Neural cell (in vitro differentiated cells): ENCODE measurements around the gene EPHA2. TPM values are rescaled to one million over a fixed set of nuclear protein-coding genes. Genes with fewer than 3 reads are reported as not detected.

ENCODE experiments used
- H2AFZ ChIP-seq: fragments of 200-600, 300-800 bp; sonication (generic), shearing (Covaris generic); 2 replicates; pipeline ENCODE4 v1.6.0; 2014; ENCODE audit warnings: low read depth, mild to moderate bottlenecking, antibody characterized with exemption, low read length, moderate library complexity
- H3F3A ChIP-seq: fragments of 200-600 bp; shearing (Covaris generic); 2 replicates; pipeline ENCODE4 v1.6.1; 2016; ENCODE audit warnings: mild to moderate bottlenecking, moderate library complexity, mixed read lengths, antibody characterized with exemption, low read length; ENCODE audit not compliant: insufficient read depth, poor library complexity, severe bottlenecking
- H3K27ac ChIP-seq: fragments of 200-600, 300-800 bp; sonication (generic), shearing (Covaris generic); 2 replicates; pipeline ENCODE4 v1.5.1; 2014; ENCODE audit warnings: mild to moderate bottlenecking, low read length, moderate library complexity
- H3K27me3 ChIP-seq: fragments of 300-800, 200-600 bp; sonication (generic), shearing (Covaris generic); 2 replicates; pipeline ENCODE4 v1.6.0; 2014; ENCODE audit warnings: mild to moderate bottlenecking, low read depth, low read length, moderate library complexity; ENCODE audit not compliant: insufficient read depth
- H3K36me3 ChIP-seq: fragments of 300-800, 200-600 bp; sonication (generic), shearing (Covaris generic); 2 replicates; pipeline ENCODE4 v1.5.1; 2014; ENCODE audit warnings: mild to moderate bottlenecking, antibody characterized with exemption, low read length, moderate library complexity; ENCODE audit not compliant: insufficient read depth
- H3K4me2 ChIP-seq: fragments of 300-800, 200-600 bp; sonication (generic), shearing (Covaris generic); 2 replicates; pipeline ENCODE4 v1.6.0; 2014; ENCODE audit warnings: mild to moderate bottlenecking, low read length
- H3K4me3 ChIP-seq: fragments of 300-800, 200-600 bp; sonication (generic), shearing (Covaris generic); 2 replicates; pipeline ENCODE4 v1.5.1; 2014; ENCODE audit warnings: mild to moderate bottlenecking, low read length, moderate library complexity
- H3K79me2 ChIP-seq: fragments of 200-600 bp; shearing (Covaris generic); replicated peaks from 2 replicates; pipeline ENCODE4 v1.6.0; 2014; ENCODE audit warnings: mild to moderate bottlenecking, low read length, moderate library complexity; ENCODE audit not compliant: insufficient read depth
- H3K9ac ChIP-seq: fragments of 300-800, 200-600 bp; sonication (generic), shearing (Covaris generic); 2 replicates; pipeline ENCODE4 v1.6.1; 2016; ENCODE audit warnings: mild to moderate bottlenecking, low read length, mixed read lengths
- H3K9me2 ChIP-seq: fragments of 200-600 bp; shearing (Covaris generic); 2 replicates; pipeline ENCODE4 v1.6.1; 2016; ENCODE audit warnings: mild to moderate bottlenecking, low read length, mixed read lengths; ENCODE audit not compliant: insufficient read depth
- H3K9me3 ChIP-seq: fragments of 200-600, 300-800 bp; sonication (generic), shearing (Covaris generic); 2 replicates; pipeline ENCODE4 v1.6.1; 2016; ENCODE audit warnings: mild to moderate bottlenecking, mixed run types, low read length, moderate library complexity, mixed read lengths
- H4K20me1 ChIP-seq: fragments of 200-600 bp; shearing (Covaris generic); 2 replicates; pipeline ENCODE4 v1.6.1; 2016; ENCODE audit warnings: mild to moderate bottlenecking, mixed run types; ENCODE audit not compliant: insufficient read depth
- CTCF ChIP-seq: fragments of 450-650 bp; IDR thresholded peaks from 2 replicates; pipeline ENCODE4 v1.5.1; 2014; ENCODE audit warnings: antibody characterized with exemption, mild to moderate bottlenecking, moderate library complexity; ENCODE audit not compliant: poor library complexity, severe bottlenecking
- EP300 ChIP-seq: fragments of 450-650 bp; conservative IDR thresholded peaks from 2 replicates; pipeline ENCODE4 v1.6.1; 2014; ENCODE audit warnings: antibody characterized with exemption, mild to moderate bottlenecking, moderate library complexity; ENCODE audit not compliant: poor library complexity, severe bottlenecking
- EZH2 ChIP-seq: fragments of 200-600, 300-800 bp; shearing (Covaris generic), sonication (generic); IDR thresholded peaks from 2 replicates; pipeline ENCODE4 v1.6.1; 2014; ENCODE audit warnings: antibody characterized with exemption, low read length, borderline replicate concordance, mild to moderate bottlenecking; ENCODE audit not compliant: insufficient read depth, poor library complexity, severe bottlenecking
- MXI1 ChIP-seq: fragments of 450-650 bp; conservative IDR thresholded peaks from 2 replicates; pipeline ENCODE4 v1.6.1; 2014; ENCODE audit warnings: antibody characterized with exemption, mild to moderate bottlenecking; ENCODE audit not compliant: poor library complexity, severe bottlenecking
- POLR2AphosphoS5 ChIP-seq: IDR thresholded peaks from 2 replicates; pipeline ENCODE4 v1.6.1; 2012
- RAD21 ChIP-seq: fragments of 450-650 bp; conservative IDR thresholded peaks from 2 replicates; pipeline ENCODE4 v1.6.1; 2014; ENCODE audit warnings: antibody characterized with exemption, mild to moderate bottlenecking, moderate library complexity
- REST ChIP-seq: IDR thresholded peaks from 2 replicates; pipeline ENCODE4 v1.6.1; 2012; ENCODE audit warnings: borderline replicate concordance
- SMC3 ChIP-seq: fragments of 450-650 bp; conservative IDR thresholded peaks from 2 replicates; pipeline ENCODE4 v1.6.1; 2014; ENCODE audit warnings: antibody characterized with exemption, mild to moderate bottlenecking, moderate library complexity; ENCODE audit not compliant: poor library complexity
- TAF1 ChIP-seq: IDR thresholded peaks from 2 replicates; pipeline ENCODE4 v1.6.1; 2012; ENCODE audit warnings: low read depth
- polyA plus RNA-seq: library from polyadenylated mRNA; depleted of rRNA; stranded (reverse); fragments of >200 nt; gene quantifications from 2 replicates; pipeline ENCODE4 v1.2.3, GENCODE V29; 2014

EPHA2 gene
- polyA plus RNA-seq, 1 donor from 2014 or later: 0.63 TPM

- no peaks in the 10 kb centered on the region for H3K27me3 ChIP-seq
- H3K27ac ChIP-seq: no peak overlapping the region
- H3K4me2 ChIP-seq: no peak overlapping the region
- no peaks in the 10 kb centered on the region for H3F3A ChIP-seq
- no peaks in the 10 kb centered on the region for H3K9me3 ChIP-seq
- no peaks in the 10 kb centered on the region for H3K79me2 ChIP-seq
- no peaks in the 10 kb centered on the region for H4K20me1 ChIP-seq
- H3K4me3 ChIP-seq: no peak overlapping the region
- TF ChIP-seq MXI1: no peak
- TF ChIP-seq REST: no peak
- no peak for TF ChIP-seq TAF1
- TF ChIP-seq EP300: no peak
- no peak for TF ChIP-seq CTCF
- no peak for TF ChIP-seq RAD21
- no peak for TF ChIP-seq POLR2AphosphoS5
- H3K36me3 ChIP-seq: no peaks in the 10 kb centered on the region
- no peak overlapping the region for H2AFZ ChIP-seq
- H3K9me2 ChIP-seq: no peaks in the 10 kb centered on the region
- H3K9ac ChIP-seq: no peak overlapping the region
Observed at GRCh38 chr1:16130827-16131226, 25.0 kb downstream of the EPHA2 start.

- H3K4me3 ChIP-seq: no peak overlapping the region
- H3F3A ChIP-seq: no peaks in the 10 kb centered on the region
- H3K27me3 ChIP-seq: no peaks in the 10 kb centered on the region
- H3K9me2 ChIP-seq: no peaks in the 10 kb centered on the region
- no peaks in the 10 kb centered on the region for H4K20me1 ChIP-seq
- H3K9me3 ChIP-seq: no peaks in the 10 kb centered on the region
- no peak for TF ChIP-seq RAD21
- TF ChIP-seq CTCF: no peak
- no peak for TF ChIP-seq MXI1
- TF ChIP-seq TAF1: no peak
- no peak for TF ChIP-seq REST
- TF ChIP-seq EP300: no peak
- no peak for TF ChIP-seq POLR2AphosphoS5
- no peak for TF ChIP-seq SMC3
- no peak for TF ChIP-seq EZH2
- no peak overlapping the region for H3K27ac ChIP-seq
- no peak overlapping the region for H2AFZ ChIP-seq
- no peak overlapping the region for H3K9ac ChIP-seq
- no peak overlapping the region for H3K4me2 ChIP-seq
- no peaks in the 10 kb centered on the region for H3K79me2 ChIP-seq
- H3K36me3 ChIP-seq: no peaks in the 10 kb centered on the region
Observed at GRCh38 chr1:16129921-16130543, 25.8 kb downstream of the EPHA2 start.
